Hematopoietic multipotent progenitor cell (in vitro differentiated cells): Measurements from ENCODE around the gene SND1. TPM values are rescaled to one million over a fixed set of nuclear protein-coding genes. Genes with fewer than 3 reads are reported as not detected.
A peak's percentile ranks its signal among the peaks of the same experiment; 100 is the strongest.

Source experiments
- DNase-seq, 3 donors: peaks; one replicate each; pipeline ENCODE4 v3.0.0-alpha.2; 2011 to 2015; ENCODE audit warnings: low read depth in 2 of 3, low spot score in 2 of 3
- total RNA-seq: library from RNA; depleted of rRNA; stranded (reverse); fragments of >200 nt; gene quantifications from one replicate; pipeline ENCODE4 v1.2.3, GENCODE V29; 2012

SND1 gene
- total RNA-seq, 1 donor = 165 TPM

DNA sequence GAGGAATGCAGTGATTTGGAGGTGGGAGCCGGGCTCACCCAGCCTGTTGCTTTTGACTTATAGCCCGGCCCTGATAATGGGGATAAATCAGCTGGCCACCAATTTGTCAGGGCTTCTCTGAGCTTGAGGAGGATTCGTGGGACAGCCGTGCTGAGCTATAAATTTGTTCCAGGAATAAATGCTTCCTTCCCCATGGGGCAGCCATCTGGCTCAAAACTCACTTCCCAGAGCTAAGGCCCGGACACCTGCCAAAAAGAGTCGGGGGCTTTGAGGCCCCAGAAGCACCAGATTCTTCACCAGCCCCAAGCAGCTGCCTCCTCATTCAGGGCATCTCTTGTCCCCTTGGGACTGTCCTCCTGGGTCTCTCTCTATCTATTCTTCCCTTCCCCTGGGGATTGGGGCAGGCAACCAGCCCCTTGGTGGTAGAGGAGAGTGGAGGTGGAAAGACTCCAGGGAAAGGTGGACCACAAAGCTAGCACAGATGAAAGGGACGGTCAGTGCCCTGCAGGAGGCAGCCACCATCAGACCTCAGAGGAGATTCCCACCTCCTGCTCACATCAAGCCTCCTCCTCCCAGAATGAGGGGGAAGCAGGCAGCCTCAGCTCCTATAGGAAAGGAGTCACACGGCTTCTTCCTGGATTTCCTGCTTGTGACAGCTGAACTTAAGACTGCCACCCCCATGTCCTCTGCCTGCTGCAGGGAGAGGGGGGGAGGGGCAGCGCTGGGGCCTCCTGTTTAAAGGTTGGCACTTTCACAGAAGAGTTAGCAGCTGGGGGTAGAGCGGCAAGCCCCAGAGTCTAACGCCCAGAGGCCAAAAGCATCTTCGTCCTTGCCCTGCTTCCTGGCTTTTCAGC, 423.5 kb downstream of the SND1 start:
- DNase-seq = no peak

DNA sequence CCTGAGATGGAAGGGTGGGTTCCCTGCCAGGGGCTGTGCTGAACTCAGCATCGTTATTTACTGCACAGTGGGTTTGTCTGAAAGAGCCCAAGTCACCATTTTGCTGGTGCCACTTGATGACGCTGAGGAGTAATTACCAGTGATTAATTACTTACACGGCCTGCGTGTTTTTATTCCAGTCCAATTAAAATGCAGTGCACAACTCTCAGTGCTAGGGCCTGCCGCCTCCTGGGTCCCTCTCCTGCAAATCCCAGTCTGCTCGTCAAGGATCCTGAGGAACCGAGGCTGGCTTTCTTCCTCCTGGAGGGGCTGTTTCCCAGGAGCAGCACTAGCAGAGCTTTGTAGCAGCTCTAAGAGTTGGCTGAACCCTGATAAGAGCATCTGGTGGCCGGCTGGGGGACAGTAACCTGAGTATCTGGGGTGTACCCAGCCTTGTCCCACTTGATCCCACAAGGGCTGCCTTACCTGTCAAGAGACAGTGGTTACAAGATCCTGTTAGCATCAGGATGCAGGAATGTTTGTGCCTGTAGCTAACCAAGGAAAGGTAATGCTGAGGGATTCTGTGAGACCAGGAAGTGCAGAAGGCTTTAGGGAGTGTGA, 424.3 kb downstream of the SND1 start:
- DNase-seq = no peak

DNA sequence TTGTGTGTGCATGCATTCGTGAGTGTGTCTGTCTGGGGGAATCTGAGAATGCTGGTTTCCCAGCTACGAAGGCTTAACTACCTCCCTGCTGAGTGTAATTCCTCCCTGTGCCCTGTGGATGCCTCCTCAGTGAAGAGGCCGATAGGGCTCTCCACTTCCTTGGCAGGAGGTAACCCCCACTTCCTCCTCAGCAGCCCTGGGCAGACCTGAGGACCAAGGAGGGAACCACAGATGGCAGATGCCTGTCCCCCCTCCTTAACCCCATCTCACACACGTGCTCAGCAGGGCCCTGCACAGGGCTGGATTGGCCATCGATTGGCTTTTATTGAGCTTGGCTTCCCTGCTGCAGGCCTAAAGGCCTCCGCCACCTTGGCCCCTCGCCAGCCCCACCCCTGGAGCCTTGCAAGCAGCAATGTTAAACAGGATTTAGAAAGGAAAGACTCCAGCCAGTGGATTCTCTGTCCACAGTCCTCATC, 424.8 kb downstream of the SND1 start:
- peak in 1 of 3 donors; percentile 7 for DNase-seq

DNA sequence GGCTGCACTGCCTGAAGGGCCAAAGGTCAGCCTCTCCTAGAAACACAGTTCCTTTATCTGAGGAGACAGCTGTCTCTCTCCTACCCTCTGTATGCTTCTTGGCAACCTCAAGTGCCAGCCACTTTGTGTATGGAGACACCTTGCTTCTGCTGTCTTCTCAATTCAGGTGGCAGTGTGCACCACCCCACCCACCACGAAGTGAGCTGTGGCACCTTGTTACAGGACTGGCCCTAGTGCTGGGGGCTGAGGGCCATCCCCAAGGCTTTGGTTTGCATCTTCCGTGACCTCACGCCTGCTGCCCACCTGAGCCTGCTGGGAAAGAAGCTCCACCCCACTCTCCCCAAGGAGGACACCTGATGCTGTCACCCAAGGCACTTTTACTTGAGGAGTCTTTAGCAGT, 426.3 kb downstream of the SND1 start:
- DNase-seq = no peak

DNA sequence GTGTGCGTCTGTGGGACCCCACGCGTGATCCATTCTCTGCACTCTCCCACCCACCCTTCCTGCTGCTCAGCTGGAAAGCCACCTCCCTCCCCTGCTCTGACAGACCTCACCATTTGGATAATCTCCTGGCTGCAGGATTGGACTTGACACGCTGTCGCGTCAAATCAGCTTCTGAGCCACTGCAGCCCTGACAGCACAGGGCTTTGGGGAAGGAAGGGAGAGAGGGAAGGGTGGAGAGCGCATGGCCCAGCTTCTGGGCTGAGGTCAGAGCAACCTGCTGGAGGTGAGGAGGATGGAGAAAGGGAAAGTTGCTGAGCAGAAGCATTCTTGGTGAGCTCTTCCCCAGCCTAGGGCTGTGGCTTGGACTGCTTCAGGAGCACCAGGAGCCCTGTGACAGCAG, 428.2 kb downstream of the SND1 start:
- no peak for DNase-seq

DNA sequence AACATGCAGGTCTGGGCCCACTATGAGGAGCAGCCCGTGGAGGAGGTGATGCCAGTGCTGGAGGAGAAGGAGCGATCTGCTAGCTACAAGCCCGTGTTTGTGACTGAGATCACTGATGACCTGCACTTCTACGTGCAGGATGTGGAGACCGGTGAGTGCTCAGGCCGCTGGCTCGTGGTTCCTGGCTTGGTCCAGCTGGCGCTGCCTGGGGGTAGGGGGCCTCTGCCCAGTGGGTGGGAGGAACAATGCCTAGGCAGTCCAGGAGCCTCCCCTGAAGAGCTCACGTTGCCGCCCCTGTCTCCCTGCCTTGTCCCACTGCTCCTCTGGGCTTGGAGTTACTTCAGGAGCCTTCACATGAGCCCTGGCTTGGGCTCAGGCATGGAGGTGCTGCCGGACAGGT, 429.4 kb downstream of the SND1 start:
- no peak for DNase-seq

DNA sequence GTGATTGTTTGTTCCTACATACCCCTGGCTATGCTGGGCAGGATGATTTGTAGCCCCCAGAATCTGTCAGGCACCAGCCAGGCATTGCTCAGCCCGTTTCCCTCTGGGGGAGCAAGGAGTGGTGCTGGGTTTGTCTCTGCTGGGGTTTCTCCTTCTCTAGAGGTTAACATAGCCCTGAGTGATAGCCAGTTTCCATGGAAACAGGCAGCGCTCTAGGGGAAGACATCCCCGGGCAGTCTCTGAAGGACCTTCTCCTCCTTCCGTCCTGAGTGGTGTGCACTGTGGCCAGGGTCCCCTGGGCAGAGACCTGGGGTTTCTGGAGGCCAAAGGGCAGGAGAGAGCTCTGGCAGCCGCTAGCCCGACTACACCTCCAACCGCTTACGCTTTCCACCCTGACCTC, 429.8 kb downstream of the SND1 start:
- DNase-seq = no peak

DNA sequence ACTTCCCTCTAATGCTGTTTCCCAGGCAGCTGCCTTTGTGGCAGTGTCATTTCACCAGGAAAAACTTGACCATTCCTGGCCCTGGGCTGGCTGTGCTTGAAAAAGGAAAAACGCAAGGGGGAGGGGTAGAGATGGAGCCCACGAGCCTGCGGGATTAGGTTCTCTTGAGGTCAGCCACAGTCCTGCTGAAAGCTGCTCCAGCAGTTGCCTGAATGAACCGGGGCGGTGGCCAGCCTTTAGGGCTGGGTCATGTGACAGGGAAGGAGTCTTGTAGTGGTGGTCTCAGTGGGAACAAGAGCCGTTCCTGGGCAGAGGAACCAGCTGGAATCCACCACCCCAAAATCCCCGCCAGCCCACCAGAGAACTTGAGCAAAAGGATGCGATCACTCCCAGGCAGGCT, 430.4 kb downstream of the SND1 start:
- no peak for DNase-seq

DNA sequence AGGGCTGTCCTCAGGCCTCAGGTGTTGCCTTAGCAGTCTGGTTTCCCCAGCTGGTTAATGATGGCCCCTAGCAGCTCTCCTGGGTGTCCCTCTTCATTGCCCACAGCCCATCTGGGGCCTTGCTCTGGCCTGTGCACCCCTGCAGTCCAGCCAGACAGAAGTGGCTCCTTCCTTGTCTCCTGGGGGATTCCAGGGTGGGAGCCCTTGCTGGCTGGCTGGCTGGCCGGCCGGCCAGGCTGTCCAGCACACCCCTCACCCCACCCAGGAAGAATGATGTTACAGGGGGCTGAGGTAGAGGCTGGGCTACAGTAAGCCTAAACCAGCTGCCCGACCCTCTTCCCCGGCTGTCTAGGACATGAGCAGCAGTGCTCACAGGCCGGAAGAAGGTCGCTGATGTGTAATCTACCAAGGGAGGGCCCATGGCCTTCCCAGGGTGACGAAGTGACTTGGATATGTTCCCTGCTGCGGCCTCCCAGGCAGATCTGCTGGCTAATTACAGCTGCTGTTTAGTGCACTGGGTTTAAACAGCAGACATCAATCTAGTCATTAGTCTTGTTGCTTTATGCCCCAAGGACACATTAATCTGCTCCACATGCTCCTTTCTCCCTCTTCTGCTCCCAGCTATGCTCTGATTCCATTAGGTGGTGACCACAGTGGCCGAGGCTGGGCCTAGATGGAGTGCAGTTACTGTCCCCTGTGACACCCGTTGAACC, 433.1 kb downstream of the SND1 start:
- no peak for DNase-seq

DNA sequence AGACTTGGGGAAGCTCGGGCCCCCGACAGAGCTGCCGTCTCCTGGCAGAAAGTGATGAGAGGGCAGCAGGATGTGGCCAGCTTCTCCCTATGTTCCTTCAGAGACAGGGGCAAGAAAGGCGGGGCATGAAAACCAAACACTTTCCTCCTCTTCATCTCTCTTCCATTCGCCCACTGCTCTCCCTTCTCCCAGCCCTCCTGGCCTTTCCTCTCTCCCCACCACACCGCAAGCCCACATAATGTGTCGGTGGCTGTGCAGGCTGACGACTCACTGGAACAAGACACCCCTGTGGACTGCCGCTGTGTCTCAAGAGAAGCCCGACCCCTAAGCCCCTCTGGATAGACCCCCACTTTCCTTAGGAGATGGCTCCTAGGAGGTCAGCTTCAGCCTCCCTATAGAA, 438.5 kb downstream of the SND1 start:
- no peak for DNase-seq

DNA sequence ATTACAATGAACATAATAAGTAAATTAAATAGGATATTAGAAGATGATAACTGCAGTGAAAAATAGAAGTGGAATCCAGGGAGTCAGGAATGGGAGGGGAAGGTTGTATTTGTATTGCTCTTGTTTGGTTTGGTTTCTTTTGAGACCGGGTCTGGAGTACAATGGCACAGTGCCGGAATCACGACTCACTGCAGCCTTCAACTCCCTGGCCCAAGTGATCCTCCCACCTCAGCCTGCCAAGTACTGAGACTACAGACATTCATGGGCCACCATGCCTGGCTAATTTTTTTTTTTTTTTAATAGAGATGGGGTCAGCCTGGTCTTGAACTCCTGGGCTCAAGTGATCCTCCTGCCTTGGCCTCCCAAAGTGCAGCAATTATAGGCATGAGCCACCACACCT, 439.1 kb downstream of the SND1 start:
- no peak for DNase-seq

DNA sequence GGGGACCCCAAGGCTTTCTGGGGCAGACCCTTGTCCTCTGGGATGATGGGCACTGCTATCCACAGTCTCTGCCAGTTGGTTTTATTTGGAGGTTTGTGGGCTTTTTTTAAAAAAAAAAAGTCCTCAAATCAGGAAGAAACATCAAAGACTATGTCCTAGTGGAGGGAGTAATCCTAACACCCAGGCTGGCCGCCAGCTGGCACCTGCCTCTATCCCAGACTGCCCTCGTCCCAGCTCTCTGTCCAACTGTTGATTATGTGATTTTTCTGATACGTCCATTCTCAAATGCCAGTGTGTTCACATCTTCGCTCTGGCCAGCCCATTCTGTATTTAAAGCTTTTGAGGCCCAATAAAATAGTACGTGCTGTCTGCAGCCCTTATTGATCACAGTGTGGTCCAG, 440.2 kb downstream of the SND1 start:
- no peak for DNase-seq

DNA sequence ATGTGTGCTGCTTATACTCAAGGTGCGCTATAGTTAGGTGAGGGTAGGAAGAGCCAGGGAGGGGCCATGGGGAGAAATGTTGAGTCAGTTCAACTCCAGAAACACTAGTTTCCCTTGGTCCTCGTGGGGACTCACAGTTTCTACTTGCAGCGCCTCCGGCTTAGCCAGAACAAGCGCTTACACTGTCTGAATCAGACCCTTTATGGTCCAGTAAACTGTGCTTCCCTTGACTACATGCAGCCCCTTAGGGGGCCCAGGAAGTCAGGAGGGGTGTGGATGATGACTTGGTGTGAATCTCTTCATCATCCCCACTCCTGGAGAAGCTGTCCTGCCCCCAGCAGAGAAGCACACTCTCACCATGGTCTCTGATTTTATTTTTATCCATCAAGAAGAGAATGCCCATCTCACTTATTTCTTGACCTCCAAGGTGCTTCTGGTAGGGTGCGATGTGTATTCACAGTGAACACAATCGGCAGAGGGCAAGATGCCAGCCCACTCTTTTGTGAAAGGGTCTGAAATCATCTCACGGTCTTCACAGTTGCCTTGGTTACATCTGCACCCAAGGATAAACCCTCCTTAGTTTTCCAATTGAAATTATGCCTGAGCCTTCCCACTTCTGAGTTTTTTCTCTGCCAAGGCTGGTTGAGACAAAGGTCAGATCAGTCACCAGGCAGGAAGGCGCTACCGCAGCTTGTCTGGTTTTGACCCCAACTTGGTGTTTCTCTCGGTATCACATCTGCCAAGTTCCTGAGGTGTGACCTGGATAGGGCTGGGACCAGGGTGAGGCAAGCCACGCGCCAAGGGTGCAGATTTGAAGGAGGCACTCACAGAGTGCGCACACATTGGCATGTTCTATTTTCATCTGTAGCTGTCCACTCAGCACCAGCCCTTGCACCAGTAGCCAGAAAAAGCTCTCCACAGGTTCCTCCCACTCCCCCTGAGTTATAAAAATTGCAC, 441.9 kb downstream of the SND1 start:
- DNase-seq = no peak

DNA sequence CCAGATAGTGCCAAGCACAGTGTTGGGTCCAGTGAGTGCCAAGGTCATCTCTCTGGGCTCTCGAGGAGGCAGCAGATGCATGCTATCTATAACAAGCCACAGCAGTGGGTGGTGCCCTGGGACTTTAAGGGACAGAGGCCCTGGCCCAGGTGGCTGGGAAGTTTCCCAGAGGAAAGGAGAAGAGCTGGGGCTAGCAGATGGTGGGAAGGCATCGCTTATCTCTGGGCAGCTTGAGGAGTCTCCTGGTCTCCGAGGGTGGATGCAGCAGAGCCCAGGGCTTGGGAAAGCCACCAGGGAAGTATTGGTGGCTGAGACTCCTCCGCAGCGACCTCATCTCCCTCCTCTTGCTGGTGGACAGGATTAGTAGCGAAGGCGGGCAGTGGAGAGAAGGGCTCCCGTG, 442.7 kb downstream of the SND1 start:
- no peak for DNase-seq

DNA sequence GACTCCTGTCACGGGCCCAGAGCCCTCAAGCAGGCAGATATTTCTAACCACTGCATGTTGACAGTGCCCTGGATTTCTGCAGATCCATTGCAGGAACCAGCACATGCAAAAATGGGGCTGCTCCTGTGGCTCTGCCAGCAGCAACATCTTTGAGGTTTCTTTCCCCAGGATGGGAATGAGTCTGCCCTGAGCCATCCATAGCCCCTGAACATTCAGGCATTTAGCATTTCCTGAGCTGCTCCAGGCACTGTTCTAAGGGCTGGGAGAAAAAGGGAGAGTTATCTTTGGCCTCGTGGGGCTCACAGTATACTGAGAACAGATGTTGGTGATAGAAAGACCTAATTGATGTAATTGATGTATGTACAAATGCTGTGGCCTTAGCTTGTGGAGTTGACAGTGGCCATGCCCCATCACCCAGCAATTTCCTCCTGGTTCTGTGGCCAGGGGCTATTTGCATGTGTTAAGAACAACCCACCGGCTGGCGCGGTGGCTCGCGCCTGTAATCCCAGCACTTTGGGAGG, 445.3 kb downstream of the SND1 start:
- DNase-seq = no peak

DNA sequence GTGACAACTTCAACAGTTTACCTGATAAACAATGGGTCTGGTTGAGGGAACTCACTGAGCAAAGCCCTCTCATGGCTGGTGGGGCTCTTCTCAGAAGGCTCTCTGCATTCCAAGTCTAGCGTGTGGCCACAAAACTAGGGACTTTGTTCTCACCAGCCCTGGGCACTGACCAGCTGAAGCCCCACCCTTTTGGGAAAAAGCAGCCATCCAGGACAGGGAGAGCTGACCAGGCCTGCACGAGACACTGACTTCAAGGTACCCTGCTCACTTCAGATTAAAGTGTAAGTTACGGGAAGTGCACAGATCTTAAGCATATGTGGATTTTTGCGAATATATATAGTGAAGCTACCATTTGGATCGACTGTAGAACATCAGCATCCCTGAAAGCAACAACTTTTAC, 446.6 kb downstream of the SND1 start:
- no peak for DNase-seq

DNA sequence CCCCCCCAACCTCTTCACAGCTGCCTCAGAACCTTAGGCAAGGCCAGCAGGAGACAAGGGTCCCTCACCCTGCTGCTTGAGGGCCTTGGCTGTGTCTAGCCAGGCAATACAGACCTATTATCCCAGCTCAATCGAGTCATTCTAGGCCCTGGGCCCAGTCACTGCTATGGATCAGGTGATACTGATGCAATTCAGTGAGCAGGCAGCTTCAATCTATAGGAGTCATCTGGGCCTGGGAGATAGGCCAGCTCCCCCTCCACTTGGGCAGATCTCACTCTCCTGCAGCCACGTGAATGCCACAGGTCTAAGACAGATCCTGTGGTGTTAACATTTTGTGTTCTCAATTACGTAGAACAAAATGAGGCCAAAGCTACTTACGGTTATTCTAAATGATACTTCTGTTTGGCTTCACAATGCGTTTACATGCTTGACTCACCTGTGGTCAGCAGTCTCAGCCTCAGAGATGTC, 447.2 kb downstream of the SND1 start:
- no peak for DNase-seq

DNA sequence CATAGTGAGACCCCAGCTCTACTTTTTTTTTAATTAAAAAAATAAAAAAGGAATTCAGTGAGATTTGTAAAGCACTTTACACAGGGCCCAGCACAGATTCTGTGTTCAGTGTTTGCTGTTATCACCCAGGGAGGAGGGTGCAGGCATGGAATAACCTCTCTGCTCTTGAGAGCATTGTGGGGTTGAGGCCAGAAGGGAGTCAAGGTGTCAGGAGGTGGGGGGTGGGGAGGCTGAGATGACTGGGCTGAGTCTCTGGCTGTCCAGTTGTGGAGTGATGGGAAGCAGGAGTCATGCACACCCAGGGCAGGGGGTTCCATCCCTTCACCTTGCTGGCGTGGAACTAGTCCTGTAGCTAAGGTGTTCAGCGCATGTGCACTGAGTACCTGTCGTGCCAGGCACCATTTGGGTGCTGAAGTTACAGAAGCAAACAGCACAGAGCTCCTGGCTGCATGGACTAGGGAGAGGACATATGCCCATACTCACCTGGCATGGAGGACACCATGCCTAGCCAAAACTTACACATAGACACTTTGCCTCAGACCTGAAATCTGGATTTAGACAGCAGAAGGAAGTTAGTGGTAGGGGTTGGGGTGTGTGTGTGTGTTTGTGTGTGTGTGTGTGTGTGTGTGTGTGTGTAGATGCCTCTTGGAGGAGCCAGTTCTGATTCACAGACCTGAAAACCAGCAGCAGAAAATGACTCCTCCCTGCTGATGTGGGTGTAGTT, 448.4 kb downstream of the SND1 start:
- no peak for DNase-seq

DNA sequence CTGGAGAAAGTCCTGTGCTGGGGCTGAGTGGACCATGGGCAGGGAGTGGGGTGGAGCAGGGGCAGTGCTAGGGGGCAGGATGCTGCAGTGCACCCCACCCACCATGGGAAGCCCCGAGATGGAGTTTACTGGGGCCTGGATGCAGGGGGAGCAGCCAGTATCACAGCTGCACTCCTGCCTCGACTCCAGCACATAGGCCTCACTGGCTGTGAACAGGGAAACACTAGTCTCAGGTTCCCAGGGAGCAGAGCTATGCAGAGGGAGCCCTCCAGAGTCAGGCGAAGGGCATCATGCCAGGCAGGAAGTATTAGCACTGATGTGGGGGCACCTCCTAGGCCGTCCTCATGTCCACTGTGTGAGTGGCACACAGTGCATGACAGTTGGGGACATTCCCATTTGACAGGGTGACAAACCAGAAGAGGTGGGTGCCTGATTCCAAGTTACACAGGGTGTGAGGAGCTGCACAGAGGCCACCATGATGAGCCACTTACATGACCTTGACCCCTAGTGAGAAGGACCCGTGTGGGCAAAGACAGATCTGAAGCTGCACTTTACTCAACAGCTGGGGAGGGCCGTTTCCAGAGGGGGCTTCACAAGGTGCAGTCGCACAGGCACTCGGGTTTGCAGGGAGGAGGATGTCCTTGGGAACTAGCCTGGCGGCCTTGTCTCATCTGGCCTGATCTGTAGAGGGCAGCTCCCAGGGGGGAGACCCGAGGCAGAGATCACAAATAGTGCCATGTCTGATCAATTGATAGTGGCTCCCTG, 449.1 kb downstream of the SND1 start:
- no peak for DNase-seq
